HuH-7 (cell line): ENCODE measurements around the gene PDRG1.

Experiments used
- DNase-seq: peaks from one replicate; pipeline ENCODE4 v3.0.0; 2011; ENCODE audit warnings: low spot score

The PDRG1 gene

DNA sequence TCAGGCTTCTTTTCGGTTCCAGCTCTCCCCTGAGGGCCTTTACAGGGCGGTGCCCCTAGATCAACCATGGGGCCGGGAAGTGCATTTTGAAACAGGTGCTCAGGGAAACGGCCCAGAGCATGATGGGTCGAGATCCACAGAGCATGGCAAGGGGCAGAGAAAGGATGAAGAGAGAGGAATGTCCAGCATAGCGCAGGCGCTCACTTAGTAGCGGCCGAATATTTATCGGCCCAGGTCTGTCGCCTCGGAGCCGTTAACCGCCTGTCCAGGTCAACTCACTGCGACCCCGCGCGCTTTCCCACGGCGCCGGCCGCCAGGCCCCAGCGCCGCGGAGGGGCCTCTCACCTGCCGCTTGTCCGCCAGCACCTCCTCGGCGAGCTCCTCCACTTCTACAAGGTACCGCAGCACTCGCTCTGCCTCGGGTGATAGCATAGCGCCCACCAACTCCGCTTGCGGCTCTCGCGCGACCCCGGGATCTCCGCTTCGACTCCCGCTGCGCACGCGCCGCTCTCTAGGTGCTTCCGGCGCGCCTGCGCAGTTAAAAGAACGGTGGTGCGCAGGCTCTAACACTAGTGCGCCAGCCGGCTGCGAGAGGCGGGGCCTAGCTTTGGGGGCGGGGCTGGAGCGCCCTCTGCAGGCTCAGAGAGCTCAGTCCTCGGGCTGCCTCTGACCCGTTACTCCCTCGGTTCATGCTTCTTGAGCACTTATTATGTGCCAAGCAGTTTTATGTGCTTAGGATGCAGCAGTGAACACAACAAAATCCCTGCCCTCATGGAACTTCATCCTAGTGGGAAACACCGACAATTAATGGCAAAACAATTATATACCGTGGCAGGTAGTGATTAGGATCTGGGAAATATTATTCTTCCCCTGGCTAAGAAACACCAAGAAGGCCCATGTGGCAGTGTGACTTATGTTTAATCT, at the start of gene PDRG1:
Gene PDRG1, minus strand, starts transcription at position 517 of the 924 bp plus-strand sequence. Its CDS starts 85 bp downstream, at position 432.
- peak; percentile 98 for DNase-seq

DNA sequence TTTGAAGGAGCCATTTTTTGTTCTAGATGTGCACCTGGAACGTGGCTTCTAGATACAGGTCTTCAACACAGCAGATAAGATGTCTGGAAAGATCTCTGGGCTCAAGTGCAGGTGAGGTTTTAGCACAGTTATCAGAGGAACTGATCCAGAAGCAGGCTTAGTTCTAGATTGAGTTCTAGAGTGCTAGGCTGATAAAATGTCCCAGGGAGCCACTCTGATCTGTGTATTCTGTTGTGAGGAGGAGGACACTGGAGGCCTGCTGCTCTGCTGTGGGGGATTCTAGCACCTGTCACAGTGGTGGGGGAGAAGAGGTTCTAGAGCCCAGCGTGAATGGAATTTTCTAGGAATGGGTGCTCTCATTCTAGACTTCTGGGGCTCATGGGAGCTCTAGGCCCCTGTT, 46.4 kb upstream of the PDRG1 start:
- DNase-seq, result no peak

DNA sequence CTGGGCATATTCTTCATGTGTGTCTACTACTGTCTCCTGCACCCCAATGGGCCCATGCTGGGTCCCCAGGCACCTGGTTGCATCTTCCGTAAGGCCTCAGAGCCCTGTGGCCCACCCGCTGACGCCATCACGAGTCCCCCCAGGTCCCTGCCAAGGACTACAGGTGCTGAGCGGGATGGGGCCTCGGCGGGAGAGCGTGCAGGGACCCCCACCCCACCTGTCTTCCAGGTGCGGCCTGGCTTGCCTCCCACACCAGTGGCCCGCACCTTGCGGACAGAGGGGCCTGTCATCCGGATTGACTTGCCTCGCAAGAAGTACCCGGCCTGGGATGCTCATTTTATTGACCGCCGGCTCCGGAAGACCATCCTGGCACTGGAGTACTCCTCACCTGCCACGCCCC, 45.1 kb upstream of the PDRG1 start:
- no peak for DNase-seq

DNA sequence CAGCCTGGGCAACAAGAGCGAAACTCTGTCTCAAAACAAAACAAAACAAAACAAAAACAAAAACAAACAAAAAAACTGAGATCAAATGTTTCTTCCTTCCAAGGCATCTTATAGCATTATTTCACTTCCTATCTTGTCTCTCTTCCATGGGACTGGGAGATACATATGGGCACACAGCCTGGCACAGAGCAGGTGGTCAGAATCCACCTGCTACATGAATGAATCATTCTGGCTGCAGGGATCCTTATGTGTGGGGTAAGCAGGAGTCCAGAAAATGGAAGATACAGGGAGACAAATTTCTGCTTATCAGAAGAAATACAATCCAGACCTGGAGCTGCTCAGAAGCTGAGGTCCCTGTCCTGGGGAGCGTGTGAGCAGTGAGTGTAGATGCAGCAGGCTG, 40.2 kb upstream of the PDRG1 start:
- DNase-seq, result no peak

DNA sequence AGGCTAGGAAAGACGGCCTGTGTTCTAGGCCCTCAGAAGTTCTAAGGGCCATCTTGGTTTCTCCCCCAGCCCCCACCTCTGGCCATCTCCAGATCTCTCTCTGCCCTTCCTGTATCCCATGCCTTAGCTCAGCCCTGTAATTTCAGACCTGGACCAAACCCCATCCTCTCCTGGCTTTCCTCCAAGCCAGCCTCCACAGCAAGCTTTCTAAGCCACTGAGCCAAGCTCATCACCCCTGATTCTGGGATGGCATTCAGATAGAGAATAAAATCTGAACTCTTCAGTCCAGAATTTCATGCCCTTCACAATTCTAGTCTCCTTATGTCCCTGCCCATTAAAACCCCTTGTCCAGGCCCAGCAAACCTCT, 39.5 kb upstream of the PDRG1 start:
- DNase-seq, result no peak

DNA sequence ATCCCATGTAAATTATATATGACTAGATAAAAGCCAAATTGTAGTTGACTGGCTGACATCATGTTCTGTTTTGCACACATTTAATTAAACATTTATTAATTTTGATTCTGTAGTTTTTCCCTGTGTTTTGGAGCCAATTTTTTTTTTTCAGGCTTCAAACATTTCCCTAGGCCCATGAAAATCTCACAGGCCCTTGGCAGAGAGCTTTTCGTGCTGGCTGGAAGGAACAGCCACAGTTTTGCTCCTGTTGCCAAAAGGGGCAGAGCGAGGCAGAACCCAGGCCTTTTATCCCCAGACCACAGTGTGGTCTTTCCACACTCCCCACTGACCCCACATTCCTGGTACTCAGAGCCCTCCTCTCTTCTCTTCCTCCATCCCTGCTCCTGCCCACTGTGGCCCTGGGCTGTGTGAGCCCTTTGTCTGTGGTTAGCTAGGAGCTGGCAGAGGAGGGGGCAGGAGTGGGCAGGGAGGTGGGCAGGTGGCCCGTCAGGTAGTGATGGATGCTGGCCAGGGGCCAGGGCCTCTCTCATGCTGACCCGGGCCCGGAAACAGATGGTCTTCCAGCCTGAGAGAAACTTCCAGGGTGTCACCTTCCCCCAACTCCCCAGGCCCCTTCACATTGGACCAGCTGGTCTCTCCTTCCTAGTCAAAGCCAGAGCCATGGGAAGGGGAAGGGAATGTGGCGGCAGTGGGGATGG, 38.9 kb upstream of the PDRG1 start:
- DNase-seq, result no peak

DNA sequence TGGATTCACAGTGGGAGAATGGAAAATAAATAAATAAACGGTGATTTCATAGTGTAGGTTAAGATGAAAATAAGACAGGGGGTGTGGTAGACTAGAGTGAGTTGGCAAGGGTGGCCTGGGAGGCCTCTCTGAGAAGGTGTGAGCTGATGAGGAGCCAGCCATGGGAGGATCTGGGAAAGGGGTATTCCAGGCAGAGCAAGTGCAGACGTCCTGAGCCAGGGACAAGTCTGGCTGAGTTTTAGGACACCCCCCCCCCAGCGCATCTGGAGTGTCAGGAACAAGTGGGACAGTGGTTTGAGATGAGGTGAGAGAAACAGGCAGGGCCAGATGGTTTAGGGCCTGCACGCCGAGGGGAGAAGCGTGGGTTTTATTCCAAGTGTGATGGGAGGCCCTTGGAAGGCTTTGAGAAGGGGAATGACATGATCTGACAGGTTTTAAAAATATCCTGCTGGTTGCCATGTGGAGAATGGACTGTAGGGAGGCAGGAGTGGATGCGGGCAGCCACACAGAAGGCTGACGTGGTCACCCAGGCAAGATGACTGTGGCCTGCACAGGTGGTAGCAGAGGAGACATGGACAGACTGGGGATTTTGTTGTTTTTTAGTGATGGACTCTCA, 37.3 kb upstream of the PDRG1 start:
- no peak for DNase-seq

DNA sequence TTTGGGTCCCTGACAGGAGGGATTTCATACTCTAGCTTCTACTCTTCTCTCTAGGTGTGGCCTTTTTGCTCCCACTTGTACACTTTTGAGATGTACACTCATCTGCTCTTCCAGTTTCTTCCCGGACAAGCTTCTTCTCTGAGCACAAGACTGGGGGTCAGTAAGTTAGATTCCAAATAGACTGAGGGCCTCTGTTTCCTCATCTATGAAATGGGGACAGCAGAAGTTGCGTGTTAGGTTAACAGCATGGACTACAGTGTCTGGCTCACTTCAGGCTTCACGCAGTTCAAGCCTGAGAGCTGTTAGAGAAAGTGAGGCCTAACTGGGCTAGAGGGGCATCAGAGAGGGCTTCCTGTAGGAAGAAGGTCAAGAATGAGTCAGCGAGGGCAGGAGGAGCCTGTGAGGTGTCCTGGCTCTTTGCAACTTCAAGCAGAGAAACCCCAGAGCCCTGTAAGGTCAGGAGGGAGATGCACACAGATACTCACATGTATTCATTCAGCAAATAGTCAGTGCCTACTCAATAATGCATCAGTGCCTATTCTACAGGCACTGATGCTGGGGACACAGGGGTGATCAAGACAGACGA, 36.7 kb upstream of the PDRG1 start:
- DNase-seq, result no peak

DNA sequence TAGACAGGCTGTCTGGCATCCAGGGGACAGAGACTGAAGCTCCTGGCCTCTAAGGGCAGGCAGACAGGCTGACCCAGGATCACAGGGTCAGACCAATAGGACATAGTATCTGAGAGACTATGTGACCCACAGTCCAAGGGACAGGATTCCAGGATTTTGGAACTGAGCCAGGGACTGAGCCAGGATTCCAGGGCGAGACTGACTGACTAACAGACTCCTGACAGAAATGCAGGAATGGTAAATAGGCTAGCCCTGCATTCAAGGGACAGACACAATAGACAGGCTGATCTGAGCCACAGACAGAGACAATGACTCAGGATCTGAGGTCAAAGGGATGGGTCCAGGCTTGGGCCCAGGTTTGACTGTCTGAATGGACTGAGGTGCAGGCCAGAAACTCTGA, 35.9 kb upstream of the PDRG1 start:
- DNase-seq, result no peak

DNA sequence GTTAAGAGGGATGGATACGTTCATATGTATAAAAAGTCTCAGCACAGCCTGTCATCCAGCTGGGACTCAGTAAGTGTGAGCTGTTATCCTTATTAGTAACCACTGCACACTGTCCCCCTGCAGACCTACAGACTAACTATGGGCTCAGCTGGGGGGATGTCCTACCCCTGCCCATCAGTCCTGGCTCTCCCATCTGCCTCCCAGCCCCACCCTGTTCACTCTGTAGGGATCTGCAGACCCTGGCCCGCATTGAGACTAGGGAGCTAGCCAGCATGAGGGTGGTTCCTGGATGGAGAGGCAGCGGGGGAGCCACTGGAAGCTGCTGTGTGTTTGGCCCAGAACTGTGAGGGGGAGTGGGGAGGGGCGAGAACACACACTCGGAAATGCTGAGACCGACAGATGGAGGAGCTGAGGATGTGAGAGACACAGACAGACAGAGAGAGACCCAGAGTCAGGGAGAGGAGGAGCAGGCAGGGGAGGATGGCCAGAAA, 33.2 kb upstream of the PDRG1 start:
- no peak for DNase-seq

DNA sequence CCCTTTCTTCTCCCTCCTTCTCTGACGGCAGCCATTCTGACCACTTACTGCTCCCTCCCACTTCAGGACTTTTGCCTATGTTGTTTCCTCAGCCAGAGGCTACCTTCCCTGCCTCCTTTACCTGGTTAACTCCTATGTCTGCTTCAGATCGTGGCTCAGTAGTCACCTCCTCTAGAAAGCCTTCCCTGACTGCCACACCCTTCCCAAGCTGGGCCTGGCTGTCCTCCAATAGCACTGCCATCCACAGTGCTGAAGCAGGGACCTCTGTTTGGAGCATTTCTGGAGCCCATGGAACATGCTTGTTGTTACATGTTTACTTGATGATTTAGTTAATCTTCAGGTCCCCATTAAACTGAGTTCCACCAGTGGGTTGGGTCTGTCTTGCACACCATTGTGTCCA, 29.9 kb upstream of the PDRG1 start:
- DNase-seq, result no peak

DNA sequence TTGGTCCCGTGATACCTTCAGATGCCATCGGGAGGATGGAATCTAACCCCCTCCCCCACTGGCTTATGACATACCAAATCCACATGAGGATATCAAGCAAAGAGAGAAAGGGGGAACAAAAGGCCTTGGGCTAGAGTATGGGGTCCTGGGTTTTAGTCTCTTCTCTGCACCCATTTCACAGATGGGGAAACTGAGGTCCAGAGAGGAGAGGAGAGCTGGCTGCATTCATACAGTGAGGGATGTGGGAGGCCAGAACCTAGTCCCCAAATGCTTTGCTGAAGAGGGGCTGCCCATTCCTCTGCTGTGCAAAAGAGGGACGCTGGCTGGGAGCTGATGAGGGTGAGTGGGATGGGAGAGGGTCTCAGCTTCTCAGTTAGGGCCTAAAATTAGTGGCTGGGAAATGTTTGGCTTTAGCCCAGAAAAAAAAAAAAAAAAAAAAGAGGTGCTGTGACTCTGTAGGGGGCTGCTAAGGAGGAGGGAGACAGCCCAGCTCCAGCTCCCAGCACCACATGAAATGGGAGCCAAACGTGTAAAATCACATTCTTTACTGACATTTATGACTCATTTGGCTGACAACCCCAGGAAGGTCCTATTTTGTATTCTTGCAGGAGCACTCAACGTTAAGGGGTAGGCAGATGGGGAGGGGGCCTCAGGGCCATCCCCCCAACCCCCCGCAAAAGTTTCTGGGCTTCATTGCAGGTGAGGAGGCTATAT, 28.0 kb upstream of the PDRG1 start:
- no peak for DNase-seq

DNA sequence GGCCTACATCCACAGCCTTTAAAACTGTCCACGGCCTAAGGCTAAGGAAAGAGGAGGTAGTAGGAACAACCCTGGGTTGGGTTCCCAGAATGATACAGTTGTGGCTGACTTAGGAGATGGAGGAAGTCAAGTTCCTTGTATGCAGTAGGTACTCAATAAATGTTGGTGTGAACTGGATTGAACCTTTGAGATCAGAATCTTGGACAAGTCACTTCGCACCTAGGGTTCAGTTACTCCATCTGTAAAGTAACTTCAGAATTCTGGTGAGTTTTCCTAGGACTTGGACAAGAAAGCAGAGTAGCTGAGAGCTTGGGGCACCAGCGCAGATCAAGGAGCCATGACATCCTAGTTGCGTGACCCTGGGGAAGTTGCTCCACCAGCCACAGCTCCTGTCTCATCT, 25.2 kb upstream of the PDRG1 start:
- DNase-seq, result no peak

DNA sequence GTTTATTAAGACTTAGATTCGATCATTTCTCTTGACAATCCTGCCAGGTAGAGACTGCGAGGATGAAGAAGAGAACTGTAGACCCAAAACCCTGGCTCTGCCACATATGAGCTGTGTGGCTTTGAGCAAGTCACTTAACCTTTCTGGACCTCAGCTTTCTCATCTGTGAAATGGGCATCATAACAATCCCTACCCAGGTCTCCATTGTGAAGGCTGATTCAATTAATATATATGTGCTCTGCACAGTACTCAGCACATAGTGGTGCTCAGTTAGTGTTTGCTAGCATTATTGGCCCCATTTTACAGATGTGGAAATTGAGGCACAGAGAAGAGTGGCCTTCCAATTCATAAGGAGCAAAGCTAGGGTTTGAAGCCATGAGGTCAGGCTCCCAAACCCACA, 24.0 kb upstream of the PDRG1 start:
- DNase-seq, result no peak

DNA sequence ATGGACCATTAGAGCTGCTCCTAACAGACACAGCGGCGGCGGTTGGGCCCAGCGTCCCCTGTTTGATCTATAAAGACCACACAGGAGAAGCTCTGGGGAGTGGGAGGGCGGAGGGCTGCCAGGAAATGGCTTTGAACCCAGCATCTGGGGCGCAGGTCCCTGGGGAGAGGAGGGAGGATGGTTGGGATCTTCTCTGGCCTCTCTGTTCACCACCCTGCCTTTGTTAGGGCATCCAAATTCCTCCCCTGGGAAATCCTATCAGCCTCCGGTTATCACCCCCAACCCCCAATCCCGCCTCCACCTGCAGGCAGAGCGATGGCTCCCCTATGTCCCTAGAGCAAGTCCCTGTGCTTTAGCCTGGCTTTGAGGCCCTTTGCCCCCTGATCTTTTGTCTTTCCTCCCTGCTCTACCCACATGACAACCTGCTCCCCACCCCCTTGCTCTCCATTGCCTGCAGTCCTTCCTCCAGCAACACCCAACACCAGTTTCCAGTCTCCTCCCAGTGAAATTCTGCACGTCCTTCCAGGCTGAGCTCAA, 23.2 kb upstream of the PDRG1 start:
- DNase-seq, result no peak

DNA sequence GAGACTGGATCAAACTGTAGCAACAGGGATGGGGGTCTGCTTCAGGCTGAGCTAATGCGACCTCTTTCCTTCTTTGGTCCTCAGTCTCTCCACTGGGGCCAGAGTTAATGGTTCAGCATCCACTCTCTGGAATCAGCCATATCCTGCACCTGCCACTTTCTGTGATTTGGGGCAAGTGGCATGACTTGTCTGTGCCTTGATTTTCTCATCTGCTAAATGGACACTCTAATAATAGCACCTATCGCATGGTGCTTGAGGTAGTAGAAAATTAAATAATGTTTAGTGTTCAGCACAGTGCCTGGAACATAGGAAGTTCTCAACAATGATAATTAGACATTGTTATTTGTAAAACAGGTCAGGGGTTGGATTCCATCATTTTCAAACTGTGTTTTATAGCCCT, 22.4 kb upstream of the PDRG1 start:
- no peak for DNase-seq

DNA sequence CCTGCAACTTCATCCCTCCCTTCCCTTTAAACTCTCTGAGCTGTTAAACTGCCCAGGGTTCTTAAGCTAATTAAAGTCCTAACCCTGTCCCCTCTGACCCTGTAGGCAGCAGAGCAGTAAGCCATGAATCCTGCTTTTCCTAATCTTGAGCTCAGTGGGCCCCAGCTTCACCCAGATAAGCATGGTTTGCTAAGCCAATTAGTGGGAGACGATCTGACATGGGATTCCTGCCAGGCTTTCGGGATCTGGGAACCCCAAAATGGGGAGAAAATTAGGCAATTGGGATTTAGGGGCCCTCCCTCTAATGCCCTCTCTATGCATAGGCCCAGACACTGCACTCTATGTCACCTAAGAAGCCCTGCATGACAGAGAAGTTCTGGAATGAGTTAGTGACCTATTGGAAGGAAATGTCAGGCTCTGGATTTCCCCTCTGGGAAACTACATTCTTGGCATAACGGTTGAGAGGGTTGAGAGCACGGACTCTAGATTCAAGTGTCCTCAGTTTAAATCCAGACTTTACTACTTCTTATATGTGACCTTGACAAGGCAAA, 20.7 kb upstream of the PDRG1 start:
- DNase-seq, result no peak

DNA sequence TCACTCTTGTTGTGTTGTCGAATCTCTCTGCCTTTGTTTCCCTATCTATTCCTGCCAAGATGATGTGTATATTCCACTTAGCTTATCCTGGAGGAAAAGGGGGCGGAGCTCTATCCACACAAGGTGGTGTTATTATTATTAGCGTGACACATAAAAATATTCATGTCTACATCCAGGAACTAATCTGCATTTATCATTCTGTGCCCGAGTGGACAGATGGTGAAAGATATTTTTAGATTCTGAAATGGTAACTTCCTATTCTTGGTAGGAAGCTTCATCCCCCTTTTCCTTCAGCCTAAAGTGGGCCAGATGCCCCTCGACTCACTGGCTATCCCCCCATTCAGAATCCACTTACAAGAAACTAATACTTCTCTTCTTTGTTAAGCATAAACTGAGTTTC, 18.1 kb upstream of the PDRG1 start:
- no peak for DNase-seq

DNA sequence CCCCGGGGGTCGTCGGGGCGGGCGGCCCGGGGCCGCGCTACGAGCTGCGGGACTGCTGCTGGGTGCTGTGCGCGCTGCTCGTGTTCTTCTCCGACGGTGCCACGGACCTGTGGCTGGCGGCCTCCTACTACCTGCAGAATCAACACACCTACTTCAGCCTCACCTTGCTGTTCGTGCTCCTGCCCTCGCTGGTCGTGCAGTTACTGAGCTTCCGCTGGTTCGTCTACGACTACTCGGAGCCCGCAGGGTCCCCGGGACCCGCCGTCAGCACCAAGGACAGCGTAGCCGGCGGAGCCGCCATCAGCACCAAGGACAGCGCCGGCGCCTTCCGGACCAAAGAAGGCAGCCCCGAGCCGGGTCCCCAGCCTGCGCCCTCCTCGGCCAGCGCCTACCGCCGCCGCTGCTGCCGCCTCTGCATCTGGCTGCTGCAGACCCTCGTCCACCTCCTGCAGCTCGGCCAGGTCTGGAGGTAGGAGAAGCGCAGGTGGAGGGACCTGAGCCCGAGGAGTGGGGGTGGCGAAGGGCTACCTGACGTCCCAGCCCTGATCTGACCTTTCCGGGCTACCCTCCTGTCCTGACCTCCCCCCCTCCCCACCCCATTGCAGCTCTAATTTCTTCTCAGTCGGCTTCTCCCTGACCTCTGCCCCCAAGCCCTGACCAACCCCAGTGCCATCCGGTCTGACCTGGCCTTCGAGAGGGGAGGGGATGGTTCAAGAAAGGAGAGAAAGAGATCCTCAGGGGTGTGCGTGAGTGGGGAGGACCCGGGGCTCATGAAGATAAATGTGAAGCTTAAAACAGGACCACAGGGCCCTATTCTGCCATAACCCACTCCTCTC, 16.7 kb upstream of the PDRG1 start:
- peak; percentile 96 for DNase-seq

DNA sequence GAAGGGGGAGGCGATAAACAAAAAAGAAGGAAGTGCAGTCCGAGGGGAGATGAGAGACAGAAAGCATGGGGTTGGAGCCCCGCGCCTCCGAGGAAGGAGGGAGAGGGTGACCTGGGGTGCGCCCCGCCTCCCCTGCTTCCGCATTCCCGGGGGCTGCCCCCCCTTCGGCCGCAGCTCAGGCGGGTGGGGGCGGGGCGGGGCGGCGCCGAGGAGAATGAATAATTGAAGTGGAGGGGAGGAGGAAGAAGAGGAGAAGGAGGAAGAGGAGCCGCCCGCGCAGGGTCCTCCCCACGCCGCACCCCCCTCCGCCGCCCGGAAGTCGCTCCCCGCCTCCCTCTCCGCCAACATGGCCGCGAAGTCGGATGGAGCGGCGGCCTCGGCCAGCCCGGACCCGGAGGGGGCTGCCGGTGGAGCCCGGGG, 16.0 kb upstream of the PDRG1 start, which contains the start of gene XKR7:
Gene XKR7, plus strand, starts transcription at position 322 of the 420 bp plus-strand sequence. Its CDS starts 25 bp downstream, at position 347.
- no peak for DNase-seq
